Endometrium (tissue), 2 donors: ENCODE data around the gene FN1.

ENCODE experiments used
- FAIRE-seq: peaks from 2 replicates; lab custom pipeline; 2012; peaks lifted over from hg19 to GRCh38; lab: Jason Lieb, UNC
- donor health status: control.
- donor health status: control.

Gene FN1

DNA sequence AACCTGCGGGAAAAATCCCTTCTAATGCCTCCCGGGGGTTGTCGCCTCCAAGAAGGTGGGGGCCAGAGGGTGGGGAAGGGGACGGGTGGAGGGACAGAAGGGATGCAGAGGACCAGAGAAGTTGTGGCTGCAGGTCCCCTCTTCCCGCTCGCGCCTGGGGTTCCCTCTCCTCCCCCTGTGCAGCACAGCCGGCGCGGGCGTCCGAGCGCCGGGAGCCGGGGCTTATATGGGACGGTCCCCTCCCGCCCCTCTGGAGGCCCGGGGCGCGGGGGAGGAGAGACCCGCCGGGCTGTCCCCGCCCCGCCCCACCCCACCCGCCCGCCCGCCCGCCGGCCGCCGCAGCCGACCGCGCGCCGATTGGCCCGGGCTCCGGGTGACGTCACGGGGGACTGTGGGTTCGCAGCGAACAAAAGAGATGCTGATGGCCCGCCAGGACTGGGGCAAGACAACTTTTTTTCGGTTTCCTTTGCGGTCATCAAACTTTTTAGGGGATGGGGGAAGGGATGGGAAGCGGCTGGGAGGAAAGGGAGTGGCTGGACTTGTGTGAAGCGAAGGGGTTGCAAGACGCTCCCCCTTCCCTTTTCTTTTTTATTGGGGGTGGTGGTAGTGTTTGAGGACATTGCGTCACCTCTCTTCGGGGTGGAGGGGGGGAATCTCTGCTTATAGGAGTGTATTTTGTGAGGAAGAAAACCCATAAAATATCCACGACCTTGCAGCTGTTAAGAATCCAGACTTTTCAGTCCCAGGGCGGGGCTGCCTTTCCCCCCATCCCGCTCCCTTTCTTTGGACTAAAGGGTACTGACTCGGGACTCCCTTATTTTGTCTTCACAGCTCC is at the start of gene FN1:
Gene FN1 (minus strand): TSS at position 199 of the 835 bp plus-strand sequence. CDS start 266 bp downstream, outside the sequence.
- FAIRE-seq, result peak; percentile 29

DNA sequence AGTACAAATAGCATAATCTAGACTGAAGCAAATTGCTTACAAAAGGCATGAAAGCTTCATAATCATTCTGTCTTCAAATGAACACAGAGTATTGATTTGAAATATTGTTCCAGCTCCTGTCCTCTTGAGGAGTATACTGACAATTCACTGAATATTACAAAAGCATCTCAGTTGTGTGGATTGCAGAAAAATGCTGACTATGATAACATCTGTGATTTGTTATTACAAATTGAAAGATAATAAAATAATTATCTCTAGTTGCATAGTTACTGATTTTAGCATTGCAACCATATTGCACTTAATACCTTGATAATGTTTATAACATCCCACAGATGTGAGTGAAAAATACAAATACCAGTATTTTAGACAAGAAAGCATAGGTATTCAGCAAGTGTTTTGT is 49.2 kb upstream of the FN1 start:
- peak; percentile 66 for FAIRE-seq

DNA sequence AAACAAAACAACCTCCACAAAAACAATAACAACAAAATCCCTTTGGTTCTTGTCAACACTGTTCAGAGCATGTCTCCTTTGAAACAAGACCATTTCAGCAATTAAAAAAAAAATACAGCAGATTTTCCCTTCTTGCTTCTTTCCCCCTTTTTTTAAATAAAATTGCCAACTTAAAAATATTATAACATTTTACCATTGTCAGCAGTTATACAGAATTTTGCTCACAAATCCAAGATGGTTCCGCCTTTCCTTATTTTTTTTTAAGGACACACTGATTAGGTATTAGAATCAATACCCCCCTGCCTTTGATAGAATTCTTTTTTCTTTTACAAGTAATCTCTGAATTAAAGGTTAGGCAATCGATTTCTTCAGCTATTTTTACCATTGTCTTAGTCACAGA is 48.7 kb upstream of the FN1 start:
- FAIRE-seq, result no peak

DNA sequence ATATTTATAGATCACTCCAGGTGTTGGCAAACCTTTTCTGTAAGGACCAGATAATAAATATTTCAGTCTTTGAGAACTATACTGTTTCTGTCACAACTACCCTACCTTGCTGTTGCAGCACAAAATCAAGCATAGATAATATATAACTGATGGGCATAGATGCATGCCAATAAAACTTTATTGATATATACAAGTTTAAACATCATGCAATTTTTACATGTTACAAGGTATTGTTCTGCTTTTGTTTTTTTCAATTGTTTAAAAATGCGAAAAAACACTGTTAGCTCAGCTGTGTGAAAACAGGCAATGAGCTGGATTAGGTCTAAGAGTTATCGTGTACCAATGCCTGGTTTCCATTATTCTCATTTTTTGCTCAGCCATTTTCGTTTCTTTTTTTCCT is 47.6 kb upstream of the FN1 start:
- no peak for FAIRE-seq

DNA sequence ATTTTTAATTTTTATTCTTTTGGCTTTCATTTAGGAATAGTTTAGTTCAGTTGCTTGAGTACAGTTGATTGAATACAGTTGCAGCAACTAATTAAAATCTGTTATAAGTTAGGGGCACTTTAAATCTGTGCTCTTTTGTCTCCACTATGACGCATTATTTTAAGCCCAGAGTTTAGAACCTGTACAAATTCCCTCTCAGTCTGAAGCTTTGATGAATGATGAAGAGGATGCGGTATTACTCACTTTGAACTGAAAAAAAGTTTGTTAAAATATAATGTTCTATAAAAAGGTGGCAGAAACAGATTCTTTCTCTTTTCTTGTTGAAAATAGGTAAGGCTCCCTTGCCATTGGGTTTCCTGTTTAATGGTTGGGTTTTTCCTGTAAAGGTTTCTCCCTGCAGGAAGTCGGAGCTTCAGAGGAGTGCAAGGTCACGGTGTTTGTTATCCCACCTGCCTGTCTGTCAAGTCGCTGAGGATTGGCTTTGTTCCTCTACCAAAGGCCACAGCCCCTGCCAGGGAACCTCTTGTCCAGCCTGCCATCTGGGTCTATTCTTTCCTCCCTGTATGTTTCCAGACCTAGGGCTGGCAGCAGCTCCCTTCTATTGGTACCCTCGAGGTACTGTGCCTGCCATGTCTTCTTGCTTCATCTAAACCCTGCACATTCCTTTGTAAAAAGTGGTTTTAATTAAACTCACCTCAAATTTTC is 43.8 kb upstream of the FN1 start:
- FAIRE-seq, result no peak

DNA sequence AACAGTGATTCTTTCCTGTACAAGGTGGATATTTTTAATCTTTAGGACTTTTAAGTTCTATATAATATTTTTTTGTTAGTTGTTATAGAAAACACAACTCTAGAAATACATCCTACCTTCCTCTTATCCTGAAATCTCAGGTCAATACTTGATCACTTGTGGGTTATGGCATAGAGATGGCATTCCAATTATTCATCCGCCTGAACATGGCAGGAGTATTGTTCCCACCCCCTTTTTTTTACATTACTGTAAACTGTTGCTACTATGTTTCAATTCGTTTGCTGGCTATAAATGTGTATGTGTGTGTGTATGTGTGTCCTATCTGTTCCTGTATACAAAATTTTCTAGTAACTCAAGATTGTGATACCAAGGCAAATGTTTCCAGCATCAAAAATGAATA is 43.3 kb upstream of the FN1 start:
- FAIRE-seq, result no peak

DNA sequence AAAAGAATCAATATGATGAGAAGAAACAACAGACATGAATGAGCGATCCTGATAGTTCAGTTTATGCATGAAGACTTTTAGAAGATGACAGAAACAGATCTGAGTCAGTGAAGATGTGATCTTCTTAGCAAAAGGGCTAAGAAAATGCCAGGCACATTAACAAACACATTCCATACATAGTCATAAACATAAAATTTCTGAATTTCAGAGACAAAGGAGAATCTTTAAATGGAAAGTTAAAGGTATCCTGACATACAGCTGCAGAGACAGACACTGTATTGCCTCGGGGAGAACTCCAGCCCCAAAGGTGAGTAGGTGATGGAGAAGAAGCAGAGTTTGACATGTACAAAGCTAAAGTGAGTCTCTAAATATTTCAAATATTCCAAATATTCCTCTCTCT is 40.6 kb upstream of the FN1 start:
- FAIRE-seq, result no peak

DNA sequence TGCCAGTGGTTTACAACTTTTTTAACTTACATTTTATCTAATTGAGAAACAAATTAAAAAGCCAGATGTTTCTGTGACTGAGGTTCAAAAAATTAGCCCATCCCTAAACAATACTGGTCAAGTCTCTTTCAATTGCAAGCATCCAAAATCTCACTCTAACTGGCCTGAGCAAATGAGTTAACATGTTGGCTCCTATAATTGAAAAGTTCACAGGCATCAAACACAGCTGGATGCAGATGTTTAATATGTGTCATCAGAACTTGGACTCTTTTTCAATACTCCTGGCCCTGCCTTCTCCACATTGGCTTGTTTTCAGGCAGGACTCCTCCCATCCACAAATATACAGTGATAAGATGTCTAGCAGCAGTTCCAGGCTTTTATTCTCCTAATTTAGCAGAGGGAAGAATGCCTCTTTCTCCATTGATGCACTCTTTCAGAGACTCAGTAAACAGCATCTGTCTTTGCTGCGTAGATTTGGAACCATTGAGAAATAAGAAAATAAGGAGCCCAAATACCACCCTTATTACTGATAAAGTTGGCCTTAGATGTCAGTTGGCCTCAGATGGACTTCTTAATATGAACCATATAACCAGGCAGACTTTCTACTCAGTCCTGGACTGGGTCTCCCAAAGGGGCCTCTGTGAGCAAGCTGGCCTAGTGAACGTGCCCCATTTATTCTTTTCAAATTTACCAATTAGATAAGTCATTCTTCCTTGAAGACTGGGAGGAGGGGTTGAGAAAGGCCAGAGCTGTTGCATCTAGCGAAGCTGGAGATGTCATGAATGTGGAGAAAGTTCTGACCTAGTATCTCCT is 30.4 kb upstream of the FN1 start:
- FAIRE-seq, result no peak

DNA sequence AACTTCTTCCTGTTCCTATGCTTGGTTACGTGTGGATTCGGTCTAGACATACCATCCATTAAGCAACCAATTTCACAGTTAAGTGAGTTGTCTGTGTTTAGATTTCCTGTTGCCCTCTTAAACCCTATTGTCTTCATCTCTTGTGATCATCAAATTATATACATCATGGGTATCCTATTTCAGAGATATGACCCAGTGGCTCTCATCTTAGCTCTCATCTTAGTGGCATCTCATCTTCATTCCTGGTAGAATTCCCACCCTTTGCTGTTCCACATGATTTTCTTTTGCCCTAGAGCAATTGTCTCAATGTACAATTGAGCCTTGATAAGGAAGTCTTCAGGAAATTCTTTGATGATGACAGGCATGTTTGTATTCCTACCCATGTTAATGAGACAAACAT is 29.4 kb upstream of the FN1 start:
- FAIRE-seq, result no peak

DNA sequence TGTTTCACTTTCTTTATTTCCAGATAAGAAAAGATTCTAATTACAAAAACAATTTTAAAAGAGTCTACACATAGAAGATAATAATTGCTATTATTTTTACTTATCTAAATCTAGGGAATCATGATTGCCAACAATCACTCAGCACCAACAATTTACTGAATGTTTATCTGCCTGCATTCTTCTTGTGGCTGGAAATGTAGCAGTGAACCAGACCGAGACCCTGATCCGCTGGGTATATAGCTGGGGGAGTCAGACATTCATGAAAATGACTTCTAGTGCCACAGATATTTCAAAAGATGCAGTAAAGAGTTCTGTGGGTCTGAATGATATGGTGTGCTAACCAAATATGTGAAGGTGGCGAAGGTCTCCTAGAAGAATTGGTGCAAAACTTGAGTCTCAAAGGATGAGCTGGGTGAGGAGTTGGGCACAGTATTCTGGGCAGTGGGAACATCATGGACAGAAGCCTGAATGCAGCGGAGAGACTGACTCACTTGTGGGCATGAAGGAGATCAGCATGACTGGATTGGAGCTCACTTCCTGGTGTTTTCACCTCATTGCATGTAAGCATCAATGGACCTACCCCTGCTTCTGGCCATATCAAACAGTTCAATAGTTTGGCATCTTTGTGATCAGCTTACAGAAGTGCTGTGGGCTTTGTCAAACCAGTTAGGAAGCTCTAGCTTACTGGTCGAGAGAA is 26.1 kb upstream of the FN1 start:
- no peak for FAIRE-seq

DNA sequence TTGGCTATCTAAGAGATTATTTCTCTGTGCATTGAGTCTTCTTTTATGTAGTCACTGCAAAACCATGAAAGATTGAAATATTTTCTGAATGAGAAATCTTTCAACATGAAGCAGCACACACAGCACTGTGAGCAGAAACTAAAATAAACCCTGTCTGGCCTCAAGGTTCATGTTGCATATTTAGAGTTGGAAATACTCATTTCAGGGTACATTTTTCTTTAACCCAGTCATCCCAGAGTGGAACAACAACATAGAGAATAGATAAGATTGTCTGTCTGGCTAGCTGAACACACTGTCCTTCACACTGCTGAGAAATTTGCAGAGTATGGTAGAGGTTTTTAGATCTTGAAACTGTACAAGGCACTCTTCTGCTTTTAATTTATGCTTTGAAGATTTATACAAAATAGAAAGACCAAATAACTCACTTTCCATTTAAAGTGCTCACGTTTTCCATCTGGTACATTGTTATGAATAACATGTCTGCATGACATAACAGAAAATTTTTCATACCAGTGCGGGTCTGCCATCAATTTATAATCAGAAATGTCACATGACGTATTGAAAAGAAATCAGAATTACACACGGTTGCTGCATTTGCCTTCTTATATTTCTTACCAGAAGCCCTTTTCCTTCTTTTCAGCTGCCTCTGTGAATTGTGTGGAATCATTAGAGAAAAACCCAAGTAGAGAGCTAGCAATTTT is 25.0 kb upstream of the FN1 start:
- FAIRE-seq, result peak; percentile 26

DNA sequence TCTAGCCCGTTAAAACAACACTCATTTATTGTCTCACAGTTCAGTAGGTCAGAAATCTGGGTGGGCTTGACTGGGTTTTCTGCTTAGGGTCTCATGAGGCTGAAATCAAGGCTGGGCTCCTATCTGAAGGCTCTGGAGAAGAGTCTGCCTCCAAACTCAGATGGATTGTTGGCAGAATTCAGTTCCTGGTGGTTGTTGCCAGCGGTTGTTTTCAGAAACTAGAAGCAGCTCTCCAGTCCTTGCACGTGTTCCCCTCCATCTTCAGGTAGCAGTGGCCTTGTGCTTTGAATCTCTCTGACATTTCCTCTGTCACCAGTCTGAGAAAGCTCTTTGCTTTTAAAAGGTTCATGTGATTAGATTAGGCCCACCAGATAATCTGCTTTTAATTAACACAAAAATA is 20.1 kb upstream of the FN1 start:
- FAIRE-seq, result no peak

DNA sequence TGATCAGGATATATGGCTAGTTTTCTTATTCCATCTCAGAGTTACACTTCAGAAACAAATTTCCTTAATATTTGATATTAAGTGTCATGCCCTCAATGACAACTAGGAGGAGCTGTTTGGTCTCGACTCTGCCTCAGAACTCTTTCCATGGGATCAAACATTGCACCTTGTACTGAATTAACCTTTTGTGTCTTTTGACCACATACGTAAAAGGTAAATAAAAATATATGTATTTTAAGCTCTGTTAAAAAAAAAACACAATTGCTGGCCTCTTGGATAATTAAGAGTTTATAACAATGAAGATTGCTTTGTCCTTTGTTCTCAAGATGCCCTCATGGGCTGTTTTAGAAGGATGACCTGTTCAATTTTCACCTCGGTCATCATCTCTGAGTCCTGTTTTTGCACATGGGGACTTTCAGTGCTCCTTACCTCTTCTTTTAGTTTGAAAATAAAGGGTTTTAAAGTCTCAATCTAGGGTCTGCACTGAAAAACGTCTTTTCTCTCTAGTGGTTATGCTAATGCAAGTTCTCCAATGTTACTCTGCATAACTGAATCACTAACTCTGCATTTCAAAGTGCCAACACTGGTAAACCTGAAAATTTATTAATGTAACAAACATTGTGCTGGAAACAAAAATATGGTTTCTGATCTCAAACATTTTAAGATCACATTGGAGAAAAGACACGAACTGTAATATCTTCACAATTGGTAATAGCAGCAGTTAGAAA is 18.8 kb upstream of the FN1 start:
- FAIRE-seq, result peak; percentile 35

DNA sequence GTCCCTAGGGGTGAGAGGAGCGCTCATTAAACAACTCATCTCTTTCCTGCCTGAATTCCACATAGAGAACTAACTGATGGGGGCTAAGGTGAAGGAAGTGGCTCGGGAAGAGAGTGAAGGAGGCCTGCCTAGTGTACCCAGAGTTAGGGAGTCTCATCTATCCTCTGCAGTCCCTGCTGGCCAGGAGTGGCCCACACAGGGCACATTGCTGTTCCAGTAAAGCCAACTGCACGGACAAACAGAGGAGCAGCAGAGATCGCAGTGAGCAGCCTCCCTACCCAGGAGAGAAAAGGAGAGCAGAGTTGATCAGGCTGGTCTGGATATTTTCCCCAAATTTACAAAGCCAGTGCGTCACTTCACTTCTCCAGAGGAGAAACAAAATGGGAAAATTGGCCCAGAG is 16.9 kb upstream of the FN1 start:
- no peak for FAIRE-seq

DNA sequence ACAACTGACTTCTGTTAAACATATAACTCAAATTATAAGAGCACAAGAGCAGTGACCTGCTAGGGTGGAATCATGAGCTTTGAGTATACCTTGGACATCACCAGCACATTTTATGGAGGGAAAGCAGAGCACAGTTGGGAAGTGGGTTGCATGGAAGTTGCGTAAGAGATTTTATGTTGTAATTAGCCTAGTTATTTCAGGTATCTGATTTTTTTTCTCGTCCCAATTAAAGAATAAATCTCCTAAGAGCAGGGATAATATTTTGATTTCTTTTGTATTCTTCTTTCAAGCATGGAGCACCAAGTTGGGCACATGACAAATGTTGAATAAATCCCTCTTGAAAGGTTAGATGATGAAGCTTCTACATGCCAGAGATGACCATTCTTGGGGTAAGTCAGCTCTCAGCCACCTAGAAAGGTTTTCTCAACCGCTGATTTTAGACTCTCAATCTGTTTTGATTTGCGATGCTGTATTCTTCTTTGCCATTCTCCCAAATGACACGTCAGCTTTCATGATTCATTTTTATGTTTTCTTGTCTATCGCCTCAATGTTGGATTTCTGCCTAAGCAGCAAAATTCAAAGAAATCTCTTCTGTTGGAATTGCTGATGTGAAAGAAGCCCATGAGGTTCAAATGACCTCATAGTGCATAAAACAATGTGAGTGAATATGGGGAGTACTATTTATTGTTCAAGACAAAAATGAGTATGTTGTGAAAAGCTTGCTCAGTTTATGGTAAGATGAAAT is 15.3 kb upstream of the FN1 start:
- no peak for FAIRE-seq

DNA sequence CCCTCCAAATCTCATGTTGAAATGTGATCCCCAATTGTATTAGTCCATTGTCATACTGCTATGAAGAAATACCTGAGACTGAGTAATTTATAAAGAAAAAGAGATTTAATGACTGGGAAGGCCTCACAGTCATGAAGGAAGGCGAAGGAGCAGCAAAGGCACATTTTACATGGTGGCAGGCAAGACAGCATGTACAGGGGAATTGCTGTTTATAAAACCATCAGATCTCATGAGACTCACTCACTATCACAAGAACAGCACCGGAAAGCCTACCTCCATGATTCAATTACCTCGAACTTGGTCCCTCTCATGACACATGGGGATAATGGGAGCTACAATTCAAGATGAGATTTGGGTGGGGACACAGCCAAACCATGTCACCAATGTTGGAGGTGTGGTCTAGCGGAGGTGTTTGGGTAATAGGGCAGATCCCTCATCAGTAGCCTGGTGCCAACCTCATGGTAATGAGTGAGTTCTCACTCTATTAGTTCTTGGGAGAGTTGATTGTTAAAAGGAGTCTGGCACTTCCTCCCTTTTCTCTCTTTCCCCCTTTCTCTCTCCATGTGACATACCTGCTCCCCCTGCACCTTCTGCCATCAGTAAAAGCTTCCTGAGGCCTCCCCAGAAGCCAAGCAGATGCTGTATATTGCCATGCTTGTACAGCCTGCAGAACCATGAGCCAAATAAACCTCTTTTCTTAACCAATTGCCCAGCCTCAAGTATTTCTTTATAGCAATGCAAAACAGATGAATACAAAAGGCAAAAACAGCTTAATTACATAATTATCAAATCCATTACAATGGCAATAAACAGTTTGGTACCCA is 14.5 kb upstream of the FN1 start:
- FAIRE-seq, result no peak

DNA sequence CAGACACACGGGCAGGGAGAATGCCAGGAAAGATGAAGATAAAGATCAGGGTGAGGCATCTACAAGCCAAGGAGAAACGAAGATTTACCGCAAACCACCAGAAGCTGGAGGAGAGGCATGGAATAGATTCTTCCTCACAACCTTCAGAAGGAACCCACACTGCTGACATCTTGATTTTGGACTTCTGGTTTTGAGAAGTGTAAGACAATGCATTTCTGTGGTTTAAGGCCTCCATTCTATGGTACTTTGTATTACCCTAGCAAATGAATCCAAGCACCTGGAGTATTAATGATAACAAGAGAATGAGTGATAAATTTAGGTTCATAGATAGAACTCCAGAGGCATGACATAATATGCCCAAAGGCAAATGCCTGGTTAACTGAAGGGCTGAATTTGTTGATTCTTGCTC is 11.8 kb upstream of the FN1 start:
- no peak for FAIRE-seq

DNA sequence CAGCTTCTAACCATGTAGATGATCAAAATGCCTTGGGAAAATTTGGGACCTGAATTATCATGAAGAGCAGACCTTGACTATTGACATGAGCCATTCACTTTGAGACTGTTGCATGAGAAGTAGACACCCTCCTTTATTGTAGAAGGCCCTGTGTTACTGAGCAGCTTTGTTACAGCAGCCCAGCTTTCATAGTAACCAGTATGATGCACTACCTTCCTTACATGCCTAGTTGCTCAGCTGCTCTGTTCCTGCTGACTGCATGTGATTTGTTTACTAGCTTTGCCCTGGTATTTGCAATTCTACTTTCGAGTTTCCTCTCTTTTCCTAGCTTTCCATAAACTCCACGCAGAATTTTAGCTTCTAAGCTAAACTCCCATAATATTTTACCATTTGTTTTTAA is 11.2 kb upstream of the FN1 start:
- no peak for FAIRE-seq

DNA sequence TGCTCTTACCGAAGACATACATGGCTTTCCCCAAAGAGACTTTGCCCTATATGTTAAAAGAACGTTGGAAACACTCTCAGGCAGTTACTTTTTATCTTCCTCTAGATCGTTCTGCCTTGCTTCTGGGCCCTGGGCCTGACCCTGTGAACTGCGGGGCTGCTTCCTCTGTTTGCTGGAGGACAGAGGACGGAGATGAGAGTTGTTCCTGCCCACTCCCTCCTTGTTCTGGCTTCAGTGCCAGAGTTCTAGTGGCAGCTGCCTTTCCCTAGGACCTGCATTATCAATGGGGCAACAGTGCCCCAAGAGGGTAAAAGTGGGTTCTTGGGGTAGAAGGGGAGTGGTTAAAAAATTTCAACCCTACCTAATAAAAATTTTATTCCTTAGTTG is 6.5 kb upstream of the FN1 start:
- FAIRE-seq, result no peak
